ENCODE results near the gene MAST2. TPM values are rescaled to one million over a fixed set of nuclear protein-coding genes. Genes with fewer than 3 reads are reported as not detected.

The MAST2 gene
- total and polyA plus RNA-seq, 2 of the 4 experiments (the other 2 are of a cell fraction): 14.2 to 41.0 TPM

DNA sequence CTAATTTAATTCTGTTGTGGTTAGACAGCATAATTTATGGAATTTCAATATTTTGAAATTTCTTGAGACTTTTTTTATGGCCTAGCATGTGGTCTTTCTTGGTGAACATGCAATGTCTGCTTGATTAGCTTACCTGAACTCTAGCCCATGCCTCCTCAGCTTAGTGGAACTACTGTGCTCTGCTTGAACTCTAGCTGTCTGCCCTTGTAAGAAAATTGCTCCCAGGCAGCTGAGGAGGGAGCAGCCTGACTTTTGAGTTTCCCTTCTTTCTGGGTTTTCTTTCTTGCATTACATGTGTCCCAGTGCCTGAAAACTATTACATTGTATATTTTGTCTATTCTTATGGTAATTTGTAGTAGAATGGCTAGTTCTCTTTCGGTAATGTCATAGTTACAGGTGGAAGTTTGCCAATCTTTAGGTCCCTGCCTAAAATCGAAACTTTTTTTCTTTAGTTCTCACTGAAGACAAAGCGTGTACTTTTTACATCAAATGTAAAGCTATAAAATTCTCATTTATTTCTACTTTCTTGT is 105.3 kb downstream of the MAST2 start:
- H3K9ac ChIP-seq (ENCODE audit: low read depth, low read length): no peak overlapping the region
- no peaks in the 10 kb centered on the region for H3K27me3 ChIP-seq (ENCODE audit: control insufficient read depth, insufficient read depth, low read length)
- no peak overlapping the region for H3K56ac ChIP-seq (ENCODE audit: extremely low read depth, insufficient read depth, low read length)
- DNase-seq (no peak), ATAC-seq (ENCODE audit: low read depth) (no peak)
- no peaks in the 10 kb centered on the region for H3K36me3 ChIP-seq (ENCODE audit: control insufficient read depth, insufficient read depth, low read length)
- H4K8ac ChIP-seq (ENCODE audit: low read depth in 2 of 2, low read length in 2 of 2): 0 out of 4 replicates have a peak overlapping the region, but pooled peaks of 1 of the 2 experiments have one; percentile 55
- peaks cover 5% of the 10 kb centered on the region for H3K9me1 ChIP-seq (ENCODE audit: insufficient read depth, low read length)
- WGBS, 2 experiments (ENCODE audit: extremely low coverage in 2 of 2, insufficient read length in 1 of 2): no CpG with 5 or more reads among the region's 3 CpGs
- TF ChIP-seq, protein P1, sequence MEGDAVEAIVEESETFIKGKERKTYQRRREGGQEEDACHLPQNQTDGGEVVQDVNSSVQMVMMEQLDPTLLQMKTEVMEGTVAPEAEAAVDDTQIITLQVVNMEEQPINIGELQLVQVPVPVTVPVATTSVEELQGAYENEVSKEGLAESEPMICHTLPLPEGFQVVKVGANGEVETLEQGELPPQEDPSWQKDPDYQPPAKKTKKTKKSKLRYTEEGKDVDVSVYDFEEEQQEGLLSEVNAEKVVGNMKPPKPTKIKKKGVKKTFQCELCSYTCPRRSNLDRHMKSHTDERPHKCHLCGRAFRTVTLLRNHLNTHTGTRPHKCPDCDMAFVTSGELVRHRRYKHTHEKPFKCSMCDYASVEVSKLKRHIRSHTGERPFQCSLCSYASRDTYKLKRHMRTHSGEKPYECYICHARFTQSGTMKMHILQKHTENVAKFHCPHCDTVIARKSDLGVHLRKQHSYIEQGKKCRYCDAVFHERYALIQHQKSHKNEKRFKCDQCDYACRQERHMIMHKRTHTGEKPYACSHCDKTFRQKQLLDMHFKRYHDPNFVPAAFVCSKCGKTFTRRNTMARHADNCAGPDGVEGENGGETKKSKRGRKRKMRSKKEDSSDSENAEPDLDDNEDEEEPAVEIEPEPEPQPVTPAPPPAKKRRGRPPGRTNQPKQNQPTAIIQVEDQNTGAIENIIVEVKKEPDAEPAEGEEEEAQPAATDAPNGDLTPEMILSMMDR (conservative IDR thresholded peaks at IDR 0.05; ENCODE audit: low read depth, low read length): no peak
- TF ChIP-seq MAFK (IDR thresholded peaks at IDR 0.05; ENCODE audit: low read depth, low read length) (no peak), MXI1 (IDR thresholded peaks at IDR 0.05; ENCODE audit: borderline replicate concordance, low read depth, low read length) (no peak)
- TF ChIP-seq, protein P2, sequence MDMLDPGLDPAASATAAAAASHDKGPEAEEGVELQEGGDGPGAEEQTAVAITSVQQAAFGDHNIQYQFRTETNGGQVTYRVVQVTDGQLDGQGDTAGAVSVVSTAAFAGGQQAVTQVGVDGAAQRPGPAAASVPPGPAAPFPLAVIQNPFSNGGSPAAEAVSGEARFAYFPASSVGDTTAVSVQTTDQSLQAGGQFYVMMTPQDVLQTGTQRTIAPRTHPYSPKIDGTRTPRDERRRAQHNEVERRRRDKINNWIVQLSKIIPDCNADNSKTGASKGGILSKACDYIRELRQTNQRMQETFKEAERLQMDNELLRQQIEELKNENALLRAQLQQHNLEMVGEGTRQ (IDR thresholded peaks at IDR 0.05; ENCODE audit: low read depth, low read length): no peak
- TF ChIP-seq, protein P3, sequence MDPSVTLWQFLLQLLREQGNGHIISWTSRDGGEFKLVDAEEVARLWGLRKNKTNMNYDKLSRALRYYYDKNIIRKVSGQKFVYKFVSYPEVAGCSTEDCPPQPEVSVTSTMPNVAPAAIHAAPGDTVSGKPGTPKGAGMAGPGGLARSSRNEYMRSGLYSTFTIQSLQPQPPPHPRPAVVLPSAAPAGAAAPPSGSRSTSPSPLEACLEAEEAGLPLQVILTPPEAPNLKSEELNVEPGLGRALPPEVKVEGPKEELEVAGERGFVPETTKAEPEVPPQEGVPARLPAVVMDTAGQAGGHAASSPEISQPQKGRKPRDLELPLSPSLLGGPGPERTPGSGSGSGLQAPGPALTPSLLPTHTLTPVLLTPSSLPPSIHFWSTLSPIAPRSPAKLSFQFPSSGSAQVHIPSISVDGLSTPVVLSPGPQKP (IDR thresholded peaks at IDR 0.05; ENCODE audit: borderline replicate concordance, low read depth, low read length): no peak
- H4K5ac ChIP-seq (ENCODE audit: low read depth, low read length): peak overlapping the region; percentile 42; the same call in 1 of the 2 replicates
- 0 out of 2 replicates have a peak, but pooled peaks cover 6% of the 10 kb centered on the region for H4K20me1 ChIP-seq (ENCODE audit: insufficient read depth, low read length)
- H3K4me1 ChIP-seq (ENCODE audit: control insufficient read depth, insufficient read depth, low read length): peaks cover 8% of the 10 kb centered on the region
- H4K91ac ChIP-seq (ENCODE audit: insufficient read depth, low read depth, low read length): no peak overlapping the region
- H3K14ac ChIP-seq (replicated peaks; ENCODE audit: low read depth, low read length): no peak overlapping the region
- H3K23ac ChIP-seq (ENCODE audit: low read depth, low read length): no peak overlapping the region
- H2BK20ac ChIP-seq (ENCODE audit: low read depth, low read length): no peak overlapping the region
- no peak overlapping the region for H2BK5ac ChIP-seq (ENCODE audit: low read depth, low read length, poor library complexity, severe bottlenecking)
- H2AK5ac ChIP-seq (ENCODE audit: low read depth, low read length): no peak overlapping the region
- ChIA-PET POLR2A (ENCODE audit: unreplicated experiment) (no interaction called here), CTCF (no interaction called here)
- H2BK120ac ChIP-seq (ENCODE audit: low read depth, low read length): no peak overlapping the region
- in situ Hi-C loops (cut with MboI; ENCODE audit: low sequenced_read_pairs) (no loop called here), intact Hi-C loops (cut with micrococcal nuclease) (no loop called here), dilution Hi-C loops (cut with HindIII; ENCODE audit: low sequenced_read_pairs, unreplicated experiment) (no loop called here)
- no peak overlapping the region for H3K4me2 ChIP-seq (ENCODE audit: low read depth, low read length)
- H2AK9ac ChIP-seq (replicated peaks; ENCODE audit: low read depth, low read length, poor library complexity): no peak overlapping the region
- H3K18ac ChIP-seq (ENCODE audit: low read depth, low read length): 0 out of 2 replicates have a peak overlapping the region, but pooled peaks have one; percentile 39
- H3K9me3 ChIP-seq (ENCODE audit: control insufficient read depth, insufficient read depth, low read length): no peaks in the 10 kb centered on the region
- H2BK15ac ChIP-seq (ENCODE audit: low read depth, low read length): no peak overlapping the region
- no peak overlapping the region for H3K4me3 ChIP-seq (ENCODE audit: insufficient read depth, low read depth, low read length)
- no peak overlapping the region for H2AFZ ChIP-seq (replicated peaks; ENCODE audit: low read length, poor library complexity)
- no peak overlapping the region for H3K4ac ChIP-seq (ENCODE audit: low read depth, low read length)
- peaks cover 24 to 38% of the 10 kb centered on the region in 2 experiments for H3K79me1 ChIP-seq (ENCODE audit: low read depth in 1 of 2, low read length in 2 of 2)
- no TSS peak for BruUV-seq (replicated peaks)
- H3K27ac ChIP-seq (ENCODE audit: insufficient read depth, low read length): no peak overlapping the region

All from IMR-90 (cell line).